Measurements from ENCODE around the gene WDR35. TPM values are rescaled to one million over a fixed set of nuclear protein-coding genes. Genes with fewer than 3 reads are reported as not detected.

WDR35 gene
- total and polyA plus RNA-seq, 4 donors, result 0.97 to 3.8 (median 1.6) TPM

DNA sequence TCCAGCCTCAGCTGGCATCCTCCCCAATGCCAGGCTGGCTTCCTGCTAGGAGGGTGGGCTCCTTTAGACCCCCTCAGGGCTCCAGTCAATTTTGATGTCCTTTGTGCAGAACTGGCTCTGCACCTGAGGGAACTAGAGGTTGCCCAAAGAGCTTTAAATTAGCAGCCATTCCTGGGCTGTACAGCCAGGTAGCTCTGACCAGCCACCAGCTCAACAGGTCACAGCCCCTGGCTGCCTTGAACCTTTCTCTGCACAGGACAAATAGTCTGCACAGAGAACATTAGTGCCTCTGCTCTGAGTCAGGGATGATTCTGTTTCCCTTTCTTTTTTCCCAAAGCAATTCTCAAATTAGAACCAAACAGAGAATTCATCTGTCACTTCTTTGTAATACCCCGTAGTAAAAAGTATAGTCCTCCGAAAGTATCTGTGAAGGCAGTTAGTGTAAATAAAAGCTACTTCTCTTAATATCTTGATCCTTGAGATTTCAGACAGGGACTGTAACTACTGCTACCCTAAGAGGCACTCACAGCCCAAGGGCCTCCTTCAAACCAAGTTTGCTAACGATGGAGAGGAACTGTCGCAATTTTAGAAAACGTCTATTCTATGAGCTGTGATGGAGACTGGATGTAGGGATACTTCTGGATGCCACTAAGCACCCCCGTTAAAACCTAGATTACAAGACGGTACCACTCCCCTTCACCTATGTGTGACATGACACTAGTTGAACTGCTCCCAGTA lies 91.1 kb downstream of the WDR35 start:
- H3K36me3 ChIP-seq (ENCODE audit: control insufficient read depth in 4 of 4, insufficient read depth in 3 of 4, low read depth in 1 of 4, low read length in 3 of 4), result no peaks in the 10 kb centered on the region
- no peaks in the 10 kb centered on the region for H3K9me3 ChIP-seq (ENCODE audit: control insufficient read depth in 4 of 4, low read length in 3 of 4)
- H3K9ac ChIP-seq (ENCODE audit: low read depth in 1 of 2, low read length in 2 of 2), result no peak overlapping the region
- no peak overlapping the region for H3K4me3 ChIP-seq (ENCODE audit: low read depth in 1 of 3, low read length in 3 of 3)
- no peak for DNase-seq (ENCODE audit: low spot score)
- H3K4me1 ChIP-seq (ENCODE audit: control insufficient read depth in 4 of 4, insufficient read depth in 4 of 4, low read length in 3 of 4), result peaks cover 12 to 55% (median 43%) of the 10 kb centered on the region in 4 donors
- TF ChIP-seq NR2F2 (IDR thresholded peaks at IDR 0.05) (no peak), TAF1 (conservative IDR thresholded peaks at IDR 0.05) (no peak), FOXA2 (IDR thresholded peaks at IDR 0.05) (no peak), YY1 (IDR thresholded peaks at IDR 0.05) (no peak), FOXA1 (IDR thresholded peaks at IDR 0.05) (no peak), CTCF (IDR thresholded peaks at IDR 0.05; ENCODE audit: low read depth, low read length, missing input control) (no peak)
- TF ChIP-seq, protein P1, sequence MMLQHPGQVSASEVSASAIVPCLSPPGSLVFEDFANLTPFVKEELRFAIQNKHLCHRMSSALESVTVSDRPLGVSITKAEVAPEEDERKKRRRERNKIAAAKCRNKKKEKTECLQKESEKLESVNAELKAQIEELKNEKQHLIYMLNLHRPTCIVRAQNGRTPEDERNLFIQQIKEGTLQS (IDR thresholded peaks at IDR 0.05), result no peak
- H3K27me3 ChIP-seq (ENCODE audit: control insufficient read depth in 4 of 4, insufficient read depth in 4 of 4, low read length in 3 of 4), result no peaks in the 10 kb centered on the region
- WGBS, result 87% methylated on average over 7 of the region's 7 CpGs
- H3K27ac ChIP-seq (ENCODE audit: low read depth in 1 of 2, low read length in 2 of 2), result no peak overlapping the region

DNA sequence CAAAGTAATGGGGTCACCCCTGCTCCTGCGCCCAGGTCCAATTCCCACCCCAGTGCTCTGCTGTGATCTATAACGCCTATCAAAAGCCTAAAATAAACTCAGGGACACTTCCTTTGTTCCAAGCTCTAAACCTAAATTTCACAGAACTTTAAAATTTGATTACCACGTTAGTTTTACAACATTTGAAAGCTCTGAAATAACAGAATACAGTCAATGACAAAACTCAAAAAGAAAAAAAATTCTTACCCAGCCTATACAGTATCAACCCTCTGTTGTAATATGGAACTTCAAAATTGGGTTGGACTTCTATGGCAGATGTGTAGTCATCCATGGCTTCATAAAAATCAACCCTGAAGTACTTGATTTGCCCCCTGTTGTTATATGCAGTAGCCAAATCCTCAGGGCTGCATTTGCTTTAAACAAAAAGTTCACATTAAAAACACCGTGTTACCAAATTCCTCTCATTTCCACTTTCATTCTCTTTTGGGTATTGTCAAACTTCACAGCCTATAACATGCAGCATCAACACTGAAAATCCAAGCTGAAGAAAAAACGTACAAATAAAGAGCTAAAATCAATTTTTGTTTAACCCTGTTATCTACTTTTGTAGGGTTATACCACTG lies 92.2 kb downstream of the WDR35 start:
- Histone ChIP-seq H3K9me3 (ENCODE audit: control insufficient read depth in 4 of 4, low read length in 3 of 4) (no peaks in the 10 kb centered on the region), H3K4me1 (ENCODE audit: control insufficient read depth in 4 of 4, insufficient read depth in 4 of 4, low read length in 3 of 4) (peaks cover 12 to 56% (median 42%) of the 10 kb centered on the region in 4 donors), H3K36me3 (ENCODE audit: control insufficient read depth in 4 of 4, insufficient read depth in 3 of 4, low read depth in 1 of 4, low read length in 3 of 4) (no peaks in the 10 kb centered on the region), H3K27ac (ENCODE audit: low read depth in 1 of 2, low read length in 2 of 2) (no peak overlapping the region), H3K9ac (ENCODE audit: low read depth in 1 of 2, low read length in 2 of 2) (no peak overlapping the region), H3K4me3 (ENCODE audit: low read depth in 1 of 3, low read length in 3 of 3) (no peak overlapping the region), H3K27me3 (ENCODE audit: control insufficient read depth in 4 of 4, insufficient read depth in 4 of 4, low read length in 3 of 4) (no peaks in the 10 kb centered on the region)
- WGBS, result 66% methylated on average over 5 of the region's 5 CpGs
- DNase-seq (ENCODE audit: low spot score), result no peak
- TF ChIP-seq HNF4G (IDR thresholded peaks at IDR 0.05), result no peak
- TF ChIP-seq RAD21 (IDR thresholded peaks at IDR 0.05), result no peak
- no peak for TF ChIP-seq SP1 (IDR thresholded peaks at IDR 0.05)
- TF ChIP-seq, protein P1 (IDR thresholded peaks at IDR 0.05), result no peak
- TF ChIP-seq NR2F2 (IDR thresholded peaks at IDR 0.05), result no peak
- TF ChIP-seq HNF4A (conservative IDR thresholded peaks at IDR 0.05), result no peak
- no peak for TF ChIP-seq ZBTB33 (IDR thresholded peaks at IDR 0.05)
- no peak for TF ChIP-seq CTCF (IDR thresholded peaks at IDR 0.05; ENCODE audit: low read depth, low read length, missing input control)
- no peak for TF ChIP-seq EGR1 (IDR thresholded peaks at IDR 0.05; ENCODE audit: low read depth in 2 of 2)
- no peak for TF ChIP-seq JUND (IDR thresholded peaks at IDR 0.05)
- TF ChIP-seq YY1 (IDR thresholded peaks at IDR 0.05), result no peak
- TF ChIP-seq FOXA1 (IDR thresholded peaks at IDR 0.05), result no peak
- no peak for TF ChIP-seq TAF1 (conservative IDR thresholded peaks at IDR 0.05)
